SK-N-SH (cell line): ENCODE data around the gene OR6C75.
"Not testable (repeated sequence)": the region's sequence is repeated elsewhere in the genome, so short reads cannot be mapped to it uniquely, and the experiment has no call there.

Experiments
- CHD2 ChIP-seq: fragments of 150-350 bp; IDR thresholded peaks from 2 replicates; pipeline ENCODE4 v1.6.1; 2018; ENCODE audit warnings: low read length; ENCODE audit not compliant: partially characterized antibody
- EP300 ChIP-seq, 2 experiments: IDR thresholded peaks; 2 replicates each; pipeline versions ENCODE4 v1.4.0 to v1.6.1; 2012; ENCODE audit warnings: borderline replicate concordance in 1 of 2, low read depth in 1 of 2, low read length in 1 of 2
- JUND ChIP-seq: IDR thresholded peaks from 2 replicates; pipeline ENCODE4 v1.4.0; 2012
- MAX ChIP-seq: IDR thresholded peaks from 2 replicates; pipeline ENCODE4 v1.4.0; 2012; ENCODE audit warnings: low read depth
- MXI1 ChIP-seq: IDR thresholded peaks from 2 replicates; pipeline ENCODE4 v1.6.1; 2012; ENCODE audit warnings: mild to moderate bottlenecking, low read depth, low read length, improper control_type of control experiment
- NFIC ChIP-seq: IDR thresholded peaks from 2 replicates; pipeline ENCODE4 v1.4.0; 2012; ENCODE audit warnings: borderline replicate concordance
- RAD21 ChIP-seq: IDR thresholded peaks from 2 replicates; pipeline ENCODE4 v1.6.1; 2012; ENCODE audit warnings: mild to moderate bottlenecking, low read length
- RXRA ChIP-seq: IDR thresholded peaks from 2 replicates; pipeline ENCODE4 v1.4.0; 2012; ENCODE audit warnings: low read depth, mild to moderate bottlenecking, borderline replicate concordance
- TAF1 ChIP-seq: IDR thresholded peaks from 2 replicates; pipeline ENCODE4 v1.6.1; 2012; ENCODE audit warnings: low read depth, mild to moderate bottlenecking, low read length, moderate library complexity, borderline replicate concordance
- TEAD4 ChIP-seq: IDR thresholded peaks from 2 replicates; pipeline ENCODE4 v1.4.0; 2012; ENCODE audit warnings: mild to moderate bottlenecking, borderline replicate concordance; ENCODE audit not compliant: insufficient read depth
- ZBTB33 ChIP-seq: IDR thresholded peaks from 2 replicates; pipeline ENCODE4 v1.4.0; 2012; ENCODE audit warnings: low read depth, borderline replicate concordance
- TF ChIP-seq, protein P1 (sequence below): fragments of 200-600 bp; sonication (generic); IDR thresholded peaks from 2 replicates; pipeline ENCODE4 v1.6.1; 2017; ENCODE audit warnings: antibody characterized with exemption, mild to moderate bottlenecking, moderate library complexity
- TF ChIP-seq, protein P2 (sequence below): IDR thresholded peaks from 2 replicates; pipeline ENCODE4; 2012

GRCh38 chr12:55414396-55414823, 51.6 kb downstream of the OR6C75 start:
- not testable (repeated sequence) for TF ChIP-seq MXI1; TEAD4; RXRA; ZBTB33; MAX; RAD21; EP300 (IDR thresholded peaks at IDR 0.05; ENCODE audit: borderline replicate concordance in 1 of 2, low read depth in 1 of 2, low read length in 1 of 2); CHD2; JUND; NFIC; TAF1
- TF ChIP-seq, protein P1, sequence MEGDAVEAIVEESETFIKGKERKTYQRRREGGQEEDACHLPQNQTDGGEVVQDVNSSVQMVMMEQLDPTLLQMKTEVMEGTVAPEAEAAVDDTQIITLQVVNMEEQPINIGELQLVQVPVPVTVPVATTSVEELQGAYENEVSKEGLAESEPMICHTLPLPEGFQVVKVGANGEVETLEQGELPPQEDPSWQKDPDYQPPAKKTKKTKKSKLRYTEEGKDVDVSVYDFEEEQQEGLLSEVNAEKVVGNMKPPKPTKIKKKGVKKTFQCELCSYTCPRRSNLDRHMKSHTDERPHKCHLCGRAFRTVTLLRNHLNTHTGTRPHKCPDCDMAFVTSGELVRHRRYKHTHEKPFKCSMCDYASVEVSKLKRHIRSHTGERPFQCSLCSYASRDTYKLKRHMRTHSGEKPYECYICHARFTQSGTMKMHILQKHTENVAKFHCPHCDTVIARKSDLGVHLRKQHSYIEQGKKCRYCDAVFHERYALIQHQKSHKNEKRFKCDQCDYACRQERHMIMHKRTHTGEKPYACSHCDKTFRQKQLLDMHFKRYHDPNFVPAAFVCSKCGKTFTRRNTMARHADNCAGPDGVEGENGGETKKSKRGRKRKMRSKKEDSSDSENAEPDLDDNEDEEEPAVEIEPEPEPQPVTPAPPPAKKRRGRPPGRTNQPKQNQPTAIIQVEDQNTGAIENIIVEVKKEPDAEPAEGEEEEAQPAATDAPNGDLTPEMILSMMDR, result not testable (repeated sequence)
- TF ChIP-seq, protein P2, sequence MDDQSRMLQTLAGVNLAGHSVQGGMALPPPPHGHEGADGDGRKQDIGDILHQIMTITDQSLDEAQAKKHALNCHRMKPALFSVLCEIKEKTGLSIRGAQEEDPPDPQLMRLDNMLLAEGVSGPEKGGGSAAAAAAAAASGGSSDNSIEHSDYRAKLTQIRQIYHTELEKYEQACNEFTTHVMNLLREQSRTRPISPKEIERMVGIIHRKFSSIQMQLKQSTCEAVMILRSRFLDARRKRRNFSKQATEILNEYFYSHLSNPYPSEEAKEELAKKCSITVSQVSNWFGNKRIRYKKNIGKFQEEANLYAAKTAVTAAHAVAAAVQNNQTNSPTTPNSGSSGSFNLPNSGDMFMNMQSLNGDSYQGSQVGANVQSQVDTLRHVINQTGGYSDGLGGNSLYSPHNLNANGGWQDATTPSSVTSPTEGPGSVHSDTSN, result not testable (repeated sequence)
